HCT116 (cell line): ENCODE results near the gene CENPP. TPM values are rescaled to one million over a fixed set of nuclear protein-coding genes. Genes with fewer than 3 reads are reported as not detected.
A peak's percentile ranks its signal among the peaks of the same experiment; 100 is the strongest.

Experiments
- ATAC-seq: fragments of 200-7000 bp; cut with Tn5 transposase; 2 replicates; pipeline ENCODE4 v1.9.1; 2020; ENCODE audit warnings: mild to moderate bottlenecking, moderate library complexity
- BruUV-seq: library from RNA; stranded (reverse); fragments of 400-500 nt; replicated peaks from 2 replicates; lab custom pipeline; 2021; lab: Mats Ljungman, UMichigan
- CTCF ChIA-PET: fragments of 300-600 bp; sonication (Branson Sonifier 250); formaldehyde crosslinking; loops from one replicate; lab custom pipeline; 2021; ENCODE audit warnings: antibody characterized with exemption; lab: Charles Lee
- POLR2A ChIA-PET: fragments of 300-600, 350-600 bp; sonication (Branson Sonifier 250); formaldehyde crosslinking; loops from one replicate; lab custom pipeline; 2021; ENCODE audit warnings: antibody characterized with exemption; lab: Charles Lee
- RAD21 ChIA-PET, 2 experiments: fragments of 300-600 bp; sonication (Branson Sonifier 250); formaldehyde crosslinking; loops; one replicate each; lab custom pipeline; 2023; ENCODE audit warnings: low total read pairs in 2 of 2; ENCODE audit not compliant: uncharacterized antibody in 2 of 2, unreplicated experiment in 2 of 2, low non-redundant PET in 1 of 2; lab: Charles Lee
- DNase-seq: peaks from one replicate; pipeline ENCODE4 v3.0.0-alpha.2; 2010; ENCODE audit warnings: low read depth, low spot score
- H2AFZ ChIP-seq: fragments of 200-600 bp; shearing (Covaris generic), sonication (generic); 2 replicates; pipeline ENCODE4 v1.6.1; 2017; ENCODE audit warnings: low read depth, mixed run types, mixed read lengths, antibody characterized with exemption, low read length; ENCODE audit not compliant: poor library complexity, severe bottlenecking
- H3K27ac ChIP-seq: 2 replicates; pipeline ENCODE4 v1.5.1; 2012; ENCODE audit warnings: low read depth, low read length
- H3K27me3 ChIP-seq: fragments of 200-600 bp; sonication (generic); 2 replicates; pipeline ENCODE4 v1.6.1; 2016; ENCODE audit warnings: mixed run types, low read length, mixed read lengths; ENCODE audit not compliant: insufficient read depth
- H3K36me3 ChIP-seq, 2 experiments: fragments of 200-500 bp in 1 of 2; fragments of 200-600 bp in 1 of 2; sonication (Bioruptor generic) in 1 of 2; sonication (generic) in 1 of 2; 2 replicates each; pipeline versions ENCODE4 v1.5.1 to v1.6.1; 2014 to 2016; ENCODE audit warnings: low read length in 2 of 2, inconsistent platforms in 1 of 2, mixed read lengths in 1 of 2, mixed run types in 1 of 2; ENCODE audit not compliant: insufficient read depth in 2 of 2, control insufficient read depth in 1 of 2
- H3K4me1 ChIP-seq, 2 experiments: fragments of 200-600 bp in 1 of 2; sonication (generic) in 1 of 2; 2 replicates each; pipeline versions ENCODE4 v1.5.1 to v1.6.1; 2012 to 2017; ENCODE audit warnings: low read length in 2 of 2, inconsistent platforms in 1 of 2, mild to moderate bottlenecking in 1 of 2, mixed read lengths in 1 of 2, mixed run types in 1 of 2, moderate library complexity in 1 of 2; ENCODE audit not compliant: insufficient read depth in 2 of 2, control insufficient read depth in 1 of 2
- H3K4me2 ChIP-seq: fragments of 200-600 bp; sonication (generic); 2 replicates; pipeline ENCODE4 v1.6.1; 2017; ENCODE audit warnings: mixed run types, low read length, mixed read lengths
- H3K4me3 ChIP-seq, 2 experiments: fragments of 200-600 bp in 1 of 2; sonication (generic) in 1 of 2; replicated peaks in 1 of 2; 2 replicates each; pipeline ENCODE4 v1.5.1; 2011 to 2016; ENCODE audit warnings: low read length in 2 of 2, control low read depth in 1 of 2, low read depth in 1 of 2, mild to moderate bottlenecking in 1 of 2, mixed read lengths in 1 of 2, mixed run types in 1 of 2
- H3K79me2 ChIP-seq: fragments of 200-600 bp; sonication (generic); 2 replicates; pipeline ENCODE4 v1.6.1; 2017; ENCODE audit warnings: mild to moderate bottlenecking, mixed run types, low read length, moderate library complexity, mixed read lengths; ENCODE audit not compliant: insufficient read depth
- H3K9ac ChIP-seq: fragments of 200-600 bp; sonication (generic); 2 replicates; pipeline ENCODE4 v1.6.1; 2016; ENCODE audit warnings: low read length, mixed read lengths
- H3K9me2 ChIP-seq: fragments of 200-600 bp; sonication (generic), shearing (Covaris generic); 2 replicates; pipeline ENCODE4 v1.6.1; 2017; ENCODE audit warnings: mixed run types, mild to moderate bottlenecking, moderate library complexity; ENCODE audit not compliant: insufficient read depth
- H3K9me3 ChIP-seq, 2 experiments: fragments of 200-500 bp in 1 of 2; fragments of 200-600 bp in 1 of 2; sonication (Bioruptor generic) in 1 of 2; sonication (generic) in 1 of 2; 2 replicates each; pipeline ENCODE4 v1.6.1; 2014 to 2017; ENCODE audit warnings: low read length in 2 of 2, mixed read lengths in 2 of 2, inconsistent platforms in 1 of 2, low read depth in 1 of 2, mild to moderate bottlenecking in 1 of 2, mixed run types in 1 of 2, moderate library complexity in 1 of 2; ENCODE audit not compliant: control insufficient read depth in 1 of 2, insufficient read depth in 1 of 2
- H4K20me1 ChIP-seq: fragments of 200-600 bp; sonication (generic), shearing (Covaris generic); 2 replicates; pipeline ENCODE4 v1.6.1; 2017; ENCODE audit warnings: mixed run types, mild to moderate bottlenecking, moderate library complexity; ENCODE audit not compliant: insufficient read depth
- ATF3 ChIP-seq: IDR thresholded peaks from 2 replicates; pipeline ENCODE4 v1.6.1; 2012
- CBX3 ChIP-seq: IDR thresholded peaks from 2 replicates; pipeline ENCODE4 v1.6.1; 2012; ENCODE audit warnings: low read depth
- EGR1 ChIP-seq: IDR thresholded peaks from 2 replicates; pipeline ENCODE4 v1.6.1; 2012; ENCODE audit warnings: low read depth
- ELF1 ChIP-seq: IDR thresholded peaks from 2 replicates; pipeline ENCODE4 v1.6.1; 2012; ENCODE audit warnings: low read depth, borderline replicate concordance
- EZH2phosphoT487 ChIP-seq: fragments of 200-600 bp; IDR thresholded peaks from 2 replicates; pipeline ENCODE4 v1.6.1; 2018; ENCODE audit warnings: antibody characterized with exemption, borderline replicate concordance
- FOSL1 ChIP-seq: IDR thresholded peaks from 2 replicates; pipeline ENCODE4 v1.6.1; 2012; ENCODE audit warnings: low read depth
- JUND ChIP-seq: IDR thresholded peaks from 2 replicates; pipeline ENCODE4 v1.6.1; 2012
- SIN3A ChIP-seq: IDR thresholded peaks from 2 replicates; pipeline ENCODE4 v1.6.1; 2012; ENCODE audit warnings: low read depth
- SP1 ChIP-seq: IDR thresholded peaks from 2 replicates; pipeline ENCODE4 v1.6.1; 2012; ENCODE audit warnings: low read depth
- SRF ChIP-seq: IDR thresholded peaks from 2 replicates; pipeline ENCODE4 v1.6.1; 2012; ENCODE audit warnings: low read depth
- YY1 ChIP-seq: IDR thresholded peaks from 2 replicates; pipeline ENCODE4 v1.6.1; 2011; ENCODE audit warnings: low read length, low read depth, moderate library complexity, mild to moderate bottlenecking; ENCODE audit not compliant: insufficient replicate concordance; ENCODE audit errors: extremely low read depth
- ZFX ChIP-seq: fragments of 450-650 bp; IDR thresholded peaks from 2 replicates; pipeline ENCODE4 v1.6.1; 2017
- ZNF274 ChIP-seq: fragments of 200-500 bp; sonication (Bioruptor generic); IDR thresholded peaks from 2 replicates; pipeline ENCODE4 v1.6.1; 2014; ENCODE audit warnings: mild to moderate bottlenecking, low read depth, low read length, inconsistent platforms
- intact Hi-C: fragments of 100-400 bp; cut with micrococcal nuclease; formaldehyde crosslinking; loops from 2 replicates; pipeline ENCODE4 v1.10.0; 2022
- total RNA-seq: library from RNA; stranded (reverse); gene quantifications from one replicate; pipeline ENCODE4 v1.2.1, GENCODE V29; 2021; ENCODE audit not compliant: unreplicated experiment
- TF ChIP-seq, protein P1 (sequence below), 3 experiments: fragments of 200-600 bp in 1 of 3; sonication (generic) in 1 of 3; IDR thresholded peaks in 2 of 3; conservative IDR thresholded peaks in 1 of 3; 2 replicates each; pipeline ENCODE4 v1.5.1; 2012 to 2017; ENCODE audit warnings: low read depth in 2 of 3, low read length in 2 of 3, antibody characterized with exemption in 1 of 3, borderline replicate concordance in 1 of 3, control low read depth in 1 of 3, mild to moderate bottlenecking in 1 of 3, mixed read lengths in 1 of 3, mixed run types in 1 of 3, moderate library complexity in 1 of 3; ENCODE audit not compliant: insufficient read depth in 1 of 3
- TF ChIP-seq, protein P2 (sequence below): IDR thresholded peaks from 2 replicates; pipeline ENCODE4 v1.6.1; 2012

Gene CENPP
- total RNA-seq, 1 experiment from 2014 or later: 7.0 TPM

DNA sequence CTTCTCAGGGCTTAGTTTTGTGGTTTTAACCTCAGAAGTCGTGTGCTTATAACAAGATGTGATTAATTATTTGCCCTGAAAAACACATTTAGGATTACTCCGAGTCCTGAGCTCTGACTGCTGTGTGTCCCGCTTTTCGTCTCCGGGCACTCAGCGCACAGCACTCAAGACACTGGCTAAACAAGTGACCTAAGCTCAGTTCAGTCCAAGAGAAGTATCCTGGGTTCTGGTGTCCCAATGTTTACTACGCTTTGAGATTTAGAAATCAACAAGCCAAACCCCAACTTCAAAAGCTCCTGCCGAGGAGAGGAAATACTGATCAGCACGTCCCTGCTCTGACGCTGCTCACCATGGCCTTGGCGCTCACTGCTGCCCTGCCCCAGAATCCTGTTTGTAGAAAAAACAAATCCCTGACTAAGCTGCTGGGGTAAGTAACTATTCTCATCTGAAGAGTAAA is 290.9 kb downstream of the CENPP start:
- no peaks in the 10 kb centered on the region for H3K4me1 ChIP-seq
- CTCF ChIA-PET: no interaction called here
- no peak overlapping the region for H3K27ac ChIP-seq

DNA sequence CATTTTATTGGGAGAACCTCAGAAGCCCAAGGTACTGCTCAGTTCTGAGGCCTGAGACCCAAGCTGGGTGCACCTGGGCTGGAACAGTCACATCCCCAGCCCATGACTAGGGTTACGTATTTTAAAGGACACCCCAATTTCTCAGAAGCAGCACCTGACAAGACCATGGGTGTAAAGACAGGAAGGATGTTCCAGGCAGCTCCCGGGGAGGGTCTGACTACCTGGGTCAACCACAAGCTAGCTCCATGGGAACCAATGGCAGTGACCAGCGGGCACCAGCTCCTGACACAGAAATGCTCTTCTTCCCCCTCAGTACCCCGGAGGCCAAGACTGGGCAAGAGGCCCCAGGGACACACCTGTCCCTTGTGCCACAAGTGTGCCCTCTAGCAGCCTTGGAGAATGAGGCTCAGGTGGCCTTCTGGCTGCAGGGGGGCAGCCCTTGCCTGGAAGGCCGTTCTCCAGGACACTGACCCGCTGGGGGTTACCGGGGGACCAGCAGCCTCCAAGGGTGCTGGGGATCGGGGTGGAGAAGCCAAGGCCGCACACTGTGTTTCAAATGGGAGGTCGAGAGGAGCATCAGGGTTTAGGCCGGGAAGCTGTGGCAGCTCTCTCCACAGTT is 291.6 kb downstream of the CENPP start:
- TF ChIP-seq CBX3 (no peak), ZNF274 (no peak), ATF3 (no peak), FOSL1 (no peak), ELF1 (no peak), SIN3A (no peak), EZH2phosphoT487 (no peak), JUND (no peak), ZFX (no peak), SP1 (no peak), YY1 (no peak)
- TF ChIP-seq, protein P1, sequence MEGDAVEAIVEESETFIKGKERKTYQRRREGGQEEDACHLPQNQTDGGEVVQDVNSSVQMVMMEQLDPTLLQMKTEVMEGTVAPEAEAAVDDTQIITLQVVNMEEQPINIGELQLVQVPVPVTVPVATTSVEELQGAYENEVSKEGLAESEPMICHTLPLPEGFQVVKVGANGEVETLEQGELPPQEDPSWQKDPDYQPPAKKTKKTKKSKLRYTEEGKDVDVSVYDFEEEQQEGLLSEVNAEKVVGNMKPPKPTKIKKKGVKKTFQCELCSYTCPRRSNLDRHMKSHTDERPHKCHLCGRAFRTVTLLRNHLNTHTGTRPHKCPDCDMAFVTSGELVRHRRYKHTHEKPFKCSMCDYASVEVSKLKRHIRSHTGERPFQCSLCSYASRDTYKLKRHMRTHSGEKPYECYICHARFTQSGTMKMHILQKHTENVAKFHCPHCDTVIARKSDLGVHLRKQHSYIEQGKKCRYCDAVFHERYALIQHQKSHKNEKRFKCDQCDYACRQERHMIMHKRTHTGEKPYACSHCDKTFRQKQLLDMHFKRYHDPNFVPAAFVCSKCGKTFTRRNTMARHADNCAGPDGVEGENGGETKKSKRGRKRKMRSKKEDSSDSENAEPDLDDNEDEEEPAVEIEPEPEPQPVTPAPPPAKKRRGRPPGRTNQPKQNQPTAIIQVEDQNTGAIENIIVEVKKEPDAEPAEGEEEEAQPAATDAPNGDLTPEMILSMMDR (IDR thresholded peaks at IDR 0.05 in 2 of 3, conservative IDR thresholded peaks at IDR 0.05 in 1 of 3; ENCODE audit: borderline replicate concordance in 1 of 3, insufficient read depth in 1 of 3, low read depth in 2 of 3, low read length in 2 of 3): no peak
- TF ChIP-seq, protein P2, sequence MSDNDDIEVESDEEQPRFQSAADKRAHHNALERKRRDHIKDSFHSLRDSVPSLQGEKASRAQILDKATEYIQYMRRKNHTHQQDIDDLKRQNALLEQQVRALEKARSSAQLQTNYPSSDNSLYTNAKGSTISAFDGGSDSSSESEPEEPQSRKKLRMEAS: no peak
- TF ChIP-seq, all 23 proteins: peak for 0
- BruUV-seq: no TSS peak
- Histone ChIP-seq H3K4me1 (no peaks in the 10 kb centered on the region), H3K9ac (no peak overlapping the region), H3K4me2 (no peak overlapping the region), H2AFZ (no peak overlapping the region), H3K79me2 (no peaks in the 10 kb centered on the region), H3K36me3 (peaks cover 5 to 11% of the 10 kb centered on the region in 2 experiments; a peak in 3 of 4 replicates), H3K9me3 (no peaks in the 10 kb centered on the region), H3K4me3 (no peak overlapping the region), H4K20me1 (no peaks in the 10 kb centered on the region), H3K27me3 (no peaks in the 10 kb centered on the region), H3K27ac (no peak overlapping the region), H3K9me2 (no peaks in the 10 kb centered on the region)
- ChIA-PET RAD21 (no interaction called here), POLR2A (no interaction called here), CTCF (no interaction called here)
- DNase-seq (no peak), ATAC-seq (peak; percentile 22; the same call in 1 of the 2 replicates)
- intact Hi-C loops: no loop called here

More for the DNA sequence above, 290.9 kb downstream of the CENPP start:
- intact Hi-C loops: no loop called here
- no peak for DNase-seq
- ChIA-PET POLR2A (no interaction called here), RAD21 (no interaction called here)
- H3K9me3 ChIP-seq: no peaks in the 10 kb centered on the region
- H3K79me2 ChIP-seq: no peaks in the 10 kb centered on the region
- H3K4me2 ChIP-seq: no peak overlapping the region
- H3K9me2 ChIP-seq: no peaks in the 10 kb centered on the region
- no peaks in the 10 kb centered on the region for H3K27me3 ChIP-seq
- H3K9ac ChIP-seq: no peak overlapping the region
- no peak for ATAC-seq
- no peak overlapping the region for H2AFZ ChIP-seq
- H4K20me1 ChIP-seq: no peaks in the 10 kb centered on the region
- TF ChIP-seq EGR1 (no peak), SRF (no peak)
- H3K4me3 ChIP-seq: no peak overlapping the region
- no TSS peak for BruUV-seq
- peaks cover 5 to 11% of the 10 kb centered on the region in 2 experiments; a peak in 3 of 4 replicates for H3K36me3 ChIP-seq
